ENCODE data around the gene L2HGDH.

DNA sequence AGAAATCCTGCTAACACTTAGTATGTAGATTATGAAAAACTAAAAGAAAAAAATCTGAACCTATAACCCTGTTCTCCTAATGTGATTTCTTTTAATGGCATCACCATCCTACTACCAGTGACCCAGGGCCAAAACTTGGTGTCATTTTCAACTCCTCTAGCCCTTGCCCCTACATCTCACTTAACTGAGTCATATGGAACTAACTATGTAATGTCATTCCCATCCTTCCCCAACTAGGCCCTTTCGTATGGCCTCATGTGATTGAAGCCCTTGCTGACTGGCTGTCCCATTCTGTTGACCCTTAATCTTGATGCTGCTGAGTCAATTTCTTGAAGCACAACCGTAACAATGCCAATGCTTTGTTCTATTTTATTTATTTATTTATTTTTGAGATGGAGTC is 7.7 kb upstream of the L2HGDH start:
- TF ChIP-seq EP300 (IDR thresholded peaks at IDR 0.05; ENCODE audit: low read depth) (no peak), CTCF (IDR thresholded peaks at IDR 0.05) (no peak), POLR2A (IDR thresholded peaks at IDR 0.05) (no peak)
